Gastrocnemius medialis (tissue), 4 donors: Measurements from ENCODE around the gene PTBP1.

Experiments used
- POLR2A ChIP-seq, 2 donors: fragments of 450-650 bp; IDR thresholded peaks; one replicate each; pipeline ENCODE4 v1.6.1; 2017; ENCODE audit warnings: antibody characterized with exemption in 2 of 2, mild to moderate bottlenecking in 2 of 2, moderate library complexity in 2 of 2
- TF ChIP-seq, protein P1 (sequence below), 5 experiments: fragments of 450-650 bp in 3 of 5; fragments of 200-600 bp in 2 of 5; sonication (generic) in 2 of 5; IDR thresholded peaks in 4 of 5; conservative IDR thresholded peaks in 1 of 5; 1 replicate in 4 of 5; 2 replicates in 1 of 5; pipeline ENCODE4 v1.5.1; 2016 to 2019; ENCODE audit warnings: antibody characterized with exemption in 5 of 5, mild to moderate bottlenecking in 3 of 5, moderate library complexity in 3 of 5

DNA sequence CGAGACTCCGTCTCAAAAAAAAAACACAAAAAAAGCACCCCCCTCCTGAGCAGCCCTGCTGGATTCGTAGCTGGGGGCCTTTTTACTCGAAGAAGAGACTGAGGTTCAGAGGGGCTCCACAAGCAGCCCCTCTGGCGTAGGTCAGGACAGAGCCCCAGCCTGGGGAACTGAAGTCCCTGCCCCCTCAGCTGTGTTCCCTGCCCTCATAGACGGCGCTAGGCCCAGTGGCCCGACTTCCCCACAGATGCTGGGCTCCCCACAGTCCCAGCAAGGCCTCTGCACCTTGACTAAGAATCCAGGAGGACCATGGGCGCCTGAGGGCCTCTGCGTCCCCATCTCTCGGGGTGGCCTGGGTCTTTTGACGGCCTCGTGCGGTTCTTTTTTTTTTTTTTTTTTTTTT is 47.4 kb upstream of the PTBP1 start:
- TF ChIP-seq, protein P1, sequence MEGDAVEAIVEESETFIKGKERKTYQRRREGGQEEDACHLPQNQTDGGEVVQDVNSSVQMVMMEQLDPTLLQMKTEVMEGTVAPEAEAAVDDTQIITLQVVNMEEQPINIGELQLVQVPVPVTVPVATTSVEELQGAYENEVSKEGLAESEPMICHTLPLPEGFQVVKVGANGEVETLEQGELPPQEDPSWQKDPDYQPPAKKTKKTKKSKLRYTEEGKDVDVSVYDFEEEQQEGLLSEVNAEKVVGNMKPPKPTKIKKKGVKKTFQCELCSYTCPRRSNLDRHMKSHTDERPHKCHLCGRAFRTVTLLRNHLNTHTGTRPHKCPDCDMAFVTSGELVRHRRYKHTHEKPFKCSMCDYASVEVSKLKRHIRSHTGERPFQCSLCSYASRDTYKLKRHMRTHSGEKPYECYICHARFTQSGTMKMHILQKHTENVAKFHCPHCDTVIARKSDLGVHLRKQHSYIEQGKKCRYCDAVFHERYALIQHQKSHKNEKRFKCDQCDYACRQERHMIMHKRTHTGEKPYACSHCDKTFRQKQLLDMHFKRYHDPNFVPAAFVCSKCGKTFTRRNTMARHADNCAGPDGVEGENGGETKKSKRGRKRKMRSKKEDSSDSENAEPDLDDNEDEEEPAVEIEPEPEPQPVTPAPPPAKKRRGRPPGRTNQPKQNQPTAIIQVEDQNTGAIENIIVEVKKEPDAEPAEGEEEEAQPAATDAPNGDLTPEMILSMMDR (IDR thresholded peaks at IDR 0.05 in 4 of 5, conservative IDR thresholded peaks at IDR 0.05 in 1 of 5): no peak
- TF ChIP-seq POLR2A (IDR thresholded peaks at IDR 0.05): no peak
